ENCODE measurements around the gene ANK3.

- TF ChIP-seq CTCF (IDR thresholded peaks at IDR 0.05; ENCODE audit: low read depth, low read length), result no peak
- no peak for TF ChIP-seq MAX (IDR thresholded peaks at IDR 0.05; ENCODE audit: low read depth, low read length)
Observed at GRCh38 chr10:60176925-60177324, 212.8 kb downstream of the ANK3 start.
